GM21723 (cell line): ENCODE results near the gene CACNA1D.
"Not testable (repeated sequence)": the region's sequence is repeated elsewhere in the genome, so short reads cannot be mapped to it uniquely, and the experiment has no call there.

Experiments used
- ATAC-seq: cut with Tn5 transposase; IDR thresholded peaks from one replicate; pipeline ENCODE4 v1.9.1; 2021; ENCODE audit warnings: mild to moderate bottlenecking, moderate library complexity; ENCODE audit not compliant: unreplicated experiment

The CACNA1D gene

DNA sequence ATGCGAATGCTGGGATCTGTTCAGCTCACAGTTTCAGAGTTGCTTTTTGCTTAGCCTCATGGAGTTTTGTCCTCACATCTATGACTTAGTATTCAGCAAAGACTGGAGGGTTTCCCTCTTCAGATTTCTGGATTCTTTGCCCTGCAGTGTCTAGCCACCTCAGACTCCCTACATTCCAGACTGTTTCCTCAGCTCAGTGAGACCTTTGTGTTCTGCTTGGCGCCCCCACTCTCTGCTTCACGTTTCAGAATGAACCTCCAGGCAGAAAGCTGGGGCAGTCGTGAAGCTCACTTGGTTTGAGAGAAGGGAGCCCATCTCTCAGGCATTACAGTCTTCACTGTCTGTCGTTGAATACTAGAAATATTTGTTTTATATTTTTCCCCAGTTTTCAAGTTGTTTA is 118.1 kb downstream of the CACNA1D start:
- no peak for ATAC-seq

GRCh38 chr3:53613125-53613524 is 118.7 kb downstream of the CACNA1D start:
- ATAC-seq: no peak

GRCh38 chr3:53614307-53614706 is 119.9 kb downstream of the CACNA1D start:
- no peak for ATAC-seq

DNA sequence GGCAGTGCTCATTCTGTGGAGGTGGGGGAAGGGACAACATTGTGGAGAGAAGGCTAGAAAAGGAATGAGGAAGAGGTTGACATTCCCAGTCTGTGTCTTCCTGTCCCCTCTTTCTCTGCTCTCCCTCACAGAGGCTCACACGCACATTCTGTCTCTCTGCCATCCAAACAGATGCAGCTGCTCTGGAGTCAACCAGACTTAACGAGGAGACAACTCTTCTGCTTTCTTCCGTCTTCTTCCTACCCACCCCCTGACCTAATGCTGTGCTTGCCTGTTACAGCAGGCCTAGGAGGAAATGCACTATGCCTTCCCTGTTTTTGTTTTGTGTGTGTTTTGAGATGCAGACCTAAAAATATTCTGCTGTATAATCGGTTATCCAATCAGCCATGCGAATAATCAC is 121.9 kb downstream of the CACNA1D start:
- ATAC-seq: no peak

DNA sequence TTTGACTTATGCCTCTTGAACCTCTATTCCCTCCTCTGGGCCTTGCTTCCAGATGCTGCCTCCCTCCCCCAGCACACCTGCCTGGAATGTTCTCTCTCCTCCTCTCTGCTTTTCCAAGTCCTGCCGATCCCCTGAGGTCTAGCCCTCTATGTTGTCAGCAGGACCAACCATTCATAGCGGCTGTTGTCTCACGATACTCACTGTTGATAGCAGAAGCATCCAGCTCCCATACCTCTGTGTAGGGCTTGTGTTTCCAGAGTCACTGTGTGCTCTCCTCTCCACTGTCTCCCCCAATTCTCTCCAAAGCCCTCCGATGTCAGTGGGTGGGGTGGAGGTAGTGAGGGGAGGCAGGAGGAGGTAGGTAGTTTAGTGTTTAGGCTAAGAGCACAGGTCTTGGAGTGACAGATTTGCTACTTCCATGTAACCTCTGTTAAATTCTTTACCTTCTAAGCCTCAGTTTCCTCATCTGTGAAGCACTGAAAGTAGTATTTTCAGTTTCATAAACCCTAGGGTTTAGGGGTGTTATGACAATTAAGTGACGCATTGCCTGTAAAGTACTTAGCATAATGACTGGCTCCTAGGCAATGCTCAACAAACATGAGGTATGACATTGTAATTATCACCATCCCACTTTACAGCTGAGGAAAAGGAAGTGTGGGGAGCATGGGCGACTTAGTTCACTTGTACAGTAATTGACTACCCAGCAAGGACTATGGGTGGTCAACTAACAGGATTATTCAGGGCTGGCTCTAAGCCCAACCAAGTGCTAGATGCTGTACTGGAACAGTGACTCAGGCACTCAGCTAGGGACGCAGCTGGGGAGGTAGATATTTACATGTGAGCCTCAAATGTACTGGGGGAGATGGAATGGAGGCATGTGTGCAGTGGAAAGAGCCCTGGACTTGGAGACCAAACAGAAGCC is 122.8 kb downstream of the CACNA1D start:
- no peak for ATAC-seq

GRCh38 chr3:53617893-53618523 is 123.6 kb downstream of the CACNA1D start:
- no peak for ATAC-seq

DNA sequence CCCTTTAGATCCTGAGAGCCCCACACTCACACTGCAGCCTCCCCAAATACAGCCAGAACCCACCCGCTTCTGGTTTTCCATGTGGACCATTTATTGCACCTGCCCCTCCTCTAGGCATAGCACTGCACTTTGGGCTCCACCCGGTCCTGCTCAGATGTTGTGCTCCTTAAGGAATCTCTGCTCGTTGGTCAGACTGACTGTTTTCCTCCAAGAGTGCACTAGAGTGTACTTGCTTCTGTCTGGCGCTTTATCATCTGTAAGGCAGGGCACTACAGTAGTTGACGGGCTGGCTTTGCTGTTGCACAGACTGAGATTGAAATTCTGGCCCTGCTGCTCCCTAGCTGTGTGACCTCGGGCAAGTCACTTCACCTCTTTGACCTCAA is 124.1 kb downstream of the CACNA1D start:
- no peak for ATAC-seq

DNA sequence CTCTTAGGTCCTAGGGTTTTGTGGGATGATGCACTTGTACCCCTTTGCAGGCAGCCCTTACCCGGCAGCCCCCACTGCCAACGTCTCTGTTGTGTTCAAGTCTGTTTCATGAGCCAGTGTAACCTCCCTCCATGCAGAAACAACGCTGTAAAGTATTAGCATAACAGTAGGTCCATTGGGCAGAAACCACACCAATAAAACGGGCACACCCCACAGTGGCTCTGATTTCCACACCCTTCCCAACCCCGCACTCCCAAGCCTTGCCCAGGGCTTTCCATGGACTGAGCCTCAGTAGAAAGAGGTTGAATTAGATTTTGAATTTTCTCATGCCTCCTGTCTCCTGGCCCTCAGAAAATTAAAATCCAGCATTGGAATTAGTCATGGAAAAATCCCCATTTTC is 124.5 kb downstream of the CACNA1D start:
- no peak for ATAC-seq

DNA sequence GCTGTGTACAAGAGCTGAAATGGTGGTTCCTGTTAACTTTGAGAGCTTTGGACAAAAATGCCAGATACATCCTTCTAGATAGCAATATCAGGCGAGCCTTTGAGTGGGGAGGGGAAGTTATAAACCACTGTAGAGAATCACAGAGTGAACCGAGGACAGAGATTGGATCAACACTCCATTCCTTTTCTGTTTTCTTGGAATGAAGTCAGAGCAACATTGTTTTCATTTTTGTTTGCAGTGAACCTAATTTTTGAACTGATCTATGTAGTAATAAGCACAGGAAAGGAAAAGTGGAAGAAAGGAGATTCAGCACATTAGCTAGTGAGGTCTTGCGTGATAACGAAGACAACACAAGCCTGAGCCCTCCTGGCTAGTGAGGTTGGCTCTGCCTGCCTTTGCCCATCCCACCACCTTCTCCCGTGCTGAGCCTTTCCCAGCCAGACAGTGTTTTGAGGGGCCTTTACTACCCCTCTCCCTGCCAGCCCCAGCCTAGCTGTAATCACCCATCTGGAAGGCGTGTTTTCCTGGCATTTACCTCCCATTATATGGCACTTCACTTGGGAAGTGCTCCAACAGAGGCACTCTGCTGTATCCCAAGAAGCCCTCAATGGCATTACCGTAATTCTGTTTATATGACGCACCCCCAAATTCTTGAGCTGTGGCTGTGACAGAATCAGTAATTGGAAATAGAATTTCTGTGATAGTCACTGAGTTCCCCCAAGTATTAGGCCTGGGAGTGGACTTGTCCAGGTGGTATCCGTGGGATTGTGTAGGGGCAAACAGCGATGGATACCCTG is 129.8 kb downstream of the CACNA1D start:
- ATAC-seq: no peak

- no peak for ATAC-seq
Observed at GRCh38 chr3:53626876-53627275, 132.5 kb downstream of the CACNA1D start.

GRCh38 chr3:53628536-53629401 is 134.4 kb downstream of the CACNA1D start:
- ATAC-seq: no peak

- no peak for ATAC-seq
Observed at GRCh38 chr3:53629402-53629723, 135.0 kb downstream of the CACNA1D start.

- no peak for ATAC-seq
Observed at GRCh38 chr3:53630547-53630946, 136.1 kb downstream of the CACNA1D start.

GRCh38 chr3:53633197-53633787 is 138.9 kb downstream of the CACNA1D start:
- ATAC-seq: no peak

DNA sequence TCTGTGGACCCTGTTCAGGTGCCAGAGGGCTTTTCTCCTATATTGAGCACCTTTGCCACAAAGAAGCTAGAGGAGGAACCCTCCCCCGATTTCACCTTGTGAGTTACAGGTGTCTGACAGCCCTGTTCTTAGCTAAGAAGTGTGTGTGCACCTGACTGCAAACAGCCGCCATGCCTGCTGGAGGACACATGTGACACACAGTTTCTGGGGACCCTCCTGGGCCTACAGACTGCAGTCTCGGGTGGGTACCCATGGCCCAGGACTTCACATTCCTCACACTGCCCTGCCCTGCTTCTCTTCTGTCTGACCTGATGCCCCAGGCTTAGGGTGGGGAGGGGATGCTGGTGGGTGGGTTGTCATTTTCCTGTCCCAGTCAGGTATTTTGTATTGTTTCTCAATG is 140.6 kb downstream of the CACNA1D start:
- ATAC-seq: no peak

DNA sequence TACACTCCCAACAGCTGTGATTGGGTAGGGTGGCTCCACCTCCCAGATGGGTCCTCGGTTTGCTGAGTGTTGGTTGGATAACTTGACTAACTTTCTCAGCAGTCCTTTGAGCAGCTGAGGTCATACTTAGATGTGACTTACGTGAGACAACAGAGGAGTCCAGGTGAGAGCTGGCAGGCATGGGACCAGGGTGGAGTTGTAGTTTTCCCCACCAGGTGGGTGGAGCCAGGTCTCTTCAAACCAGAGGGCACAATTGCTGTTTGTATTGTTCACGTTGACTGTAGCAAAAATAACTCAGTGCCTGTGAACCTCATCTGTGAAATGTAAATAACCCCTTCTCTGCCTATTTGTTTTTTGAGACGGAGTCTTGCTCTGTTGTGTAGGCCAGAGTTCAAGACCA is 144.4 kb downstream of the CACNA1D start:
- ATAC-seq: not testable (repeated sequence)

GRCh38 chr3:53641397-53641796 is 147.0 kb downstream of the CACNA1D start:
- no peak for ATAC-seq

- ATAC-seq: no peak
Observed at GRCh38 chr3:53642211-53642610, 147.8 kb downstream of the CACNA1D start.

- no peak for ATAC-seq
Observed at GRCh38 chr3:53643757-53644156, 149.3 kb downstream of the CACNA1D start.

- ATAC-seq: no peak
Observed at GRCh38 chr3:53645754-53646153, 151.3 kb downstream of the CACNA1D start.
